Esophagus squamous epithelium (tissue), 4 donors: ENCODE data around the gene SELENBP1.

ENCODE experiments used
- POLR2A ChIP-seq, 4 donors: fragments of 450-650 bp; IDR thresholded peaks; one replicate each; pipeline ENCODE4 v1.6.1; 2017; ENCODE audit warnings: antibody characterized with exemption in 4 of 4, mild to moderate bottlenecking in 4 of 4, moderate library complexity in 3 of 4
- TF ChIP-seq, protein P1 (sequence below), 6 experiments: fragments of 450-650 bp in 4 of 6; fragments of 200-600 bp in 2 of 6; sonication (generic) in 2 of 6; IDR thresholded peaks; one replicate each; pipeline ENCODE4 v1.5.1; 2016 to 2019; ENCODE audit warnings: antibody characterized with exemption in 6 of 6, mild to moderate bottlenecking in 4 of 6, moderate library complexity in 4 of 6

DNA sequence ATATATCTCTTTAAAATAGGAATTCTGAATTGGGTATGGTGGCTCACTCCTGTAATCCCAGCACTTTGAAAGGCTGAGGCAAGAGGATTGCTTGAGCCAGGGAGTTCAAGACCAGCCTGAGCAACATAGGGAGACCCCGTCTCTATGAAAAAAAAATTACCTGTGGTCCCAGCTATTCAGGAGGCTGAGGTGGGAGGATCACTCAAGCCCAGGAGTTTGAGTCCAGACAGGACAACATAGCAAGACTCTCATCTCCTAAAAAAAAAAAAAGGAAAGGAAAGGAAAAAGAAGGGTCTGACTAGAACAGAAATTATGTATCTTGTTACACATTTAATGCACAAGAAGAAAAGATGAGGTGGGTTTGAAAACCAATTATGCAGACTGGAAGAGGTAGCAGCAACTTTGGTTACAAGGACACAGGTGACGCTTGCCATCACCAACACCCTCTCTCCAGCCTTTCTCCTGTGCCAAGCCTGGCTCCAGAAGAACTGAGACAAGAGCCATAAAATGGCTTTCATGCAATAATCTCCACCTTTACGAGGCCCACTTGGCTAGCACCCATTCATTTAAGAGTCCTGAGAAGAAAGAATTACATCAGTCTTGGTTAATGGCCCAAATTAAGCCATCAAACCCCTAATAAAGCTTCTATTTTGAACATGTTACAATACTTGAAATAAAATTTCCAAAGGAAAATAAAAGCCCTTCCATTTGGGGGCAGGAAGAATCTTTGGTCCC is 4.8 kb upstream of the SELENBP1 start:
- TF ChIP-seq, protein P1, sequence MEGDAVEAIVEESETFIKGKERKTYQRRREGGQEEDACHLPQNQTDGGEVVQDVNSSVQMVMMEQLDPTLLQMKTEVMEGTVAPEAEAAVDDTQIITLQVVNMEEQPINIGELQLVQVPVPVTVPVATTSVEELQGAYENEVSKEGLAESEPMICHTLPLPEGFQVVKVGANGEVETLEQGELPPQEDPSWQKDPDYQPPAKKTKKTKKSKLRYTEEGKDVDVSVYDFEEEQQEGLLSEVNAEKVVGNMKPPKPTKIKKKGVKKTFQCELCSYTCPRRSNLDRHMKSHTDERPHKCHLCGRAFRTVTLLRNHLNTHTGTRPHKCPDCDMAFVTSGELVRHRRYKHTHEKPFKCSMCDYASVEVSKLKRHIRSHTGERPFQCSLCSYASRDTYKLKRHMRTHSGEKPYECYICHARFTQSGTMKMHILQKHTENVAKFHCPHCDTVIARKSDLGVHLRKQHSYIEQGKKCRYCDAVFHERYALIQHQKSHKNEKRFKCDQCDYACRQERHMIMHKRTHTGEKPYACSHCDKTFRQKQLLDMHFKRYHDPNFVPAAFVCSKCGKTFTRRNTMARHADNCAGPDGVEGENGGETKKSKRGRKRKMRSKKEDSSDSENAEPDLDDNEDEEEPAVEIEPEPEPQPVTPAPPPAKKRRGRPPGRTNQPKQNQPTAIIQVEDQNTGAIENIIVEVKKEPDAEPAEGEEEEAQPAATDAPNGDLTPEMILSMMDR (IDR thresholded peaks at IDR 0.05): no peak
- TF ChIP-seq POLR2A (IDR thresholded peaks at IDR 0.05): no peak
